Fibroblast of skin of right biceps (primary cell): ENCODE results near the gene ROMO1.
"Not testable (repeated sequence)": the region's sequence is repeated elsewhere in the genome, so short reads cannot be mapped to it uniquely, and the experiment has no call there.

Source experiments
- DNase-seq: peaks from one replicate; pipeline ENCODE4 v3.0.0-alpha.2; 2013

ROMO1 gene

DNA sequence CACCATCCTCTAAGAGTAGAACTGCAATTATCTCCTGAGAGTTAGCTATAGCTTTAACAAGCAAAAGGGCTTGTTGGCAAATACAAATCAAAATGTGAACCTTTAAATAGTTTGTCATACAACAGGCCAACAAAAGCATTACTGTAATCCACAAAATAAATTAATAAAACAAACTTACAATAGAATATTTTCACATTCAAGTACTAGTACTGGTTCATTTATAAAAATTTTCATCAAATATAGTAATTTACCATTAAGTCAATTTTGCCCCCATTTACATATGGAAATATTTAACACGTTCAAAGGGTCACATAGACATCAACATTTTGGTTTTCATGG, 33.4 kb downstream of the ROMO1 start:
- no peak for DNase-seq

GRCh38 chr20:35734374-35734773, 35.2 kb downstream of the ROMO1 start:
- DNase-seq: no peak

GRCh38 chr20:35734777-35735649, 35.8 kb downstream of the ROMO1 start:
- DNase-seq: no peak

DNA sequence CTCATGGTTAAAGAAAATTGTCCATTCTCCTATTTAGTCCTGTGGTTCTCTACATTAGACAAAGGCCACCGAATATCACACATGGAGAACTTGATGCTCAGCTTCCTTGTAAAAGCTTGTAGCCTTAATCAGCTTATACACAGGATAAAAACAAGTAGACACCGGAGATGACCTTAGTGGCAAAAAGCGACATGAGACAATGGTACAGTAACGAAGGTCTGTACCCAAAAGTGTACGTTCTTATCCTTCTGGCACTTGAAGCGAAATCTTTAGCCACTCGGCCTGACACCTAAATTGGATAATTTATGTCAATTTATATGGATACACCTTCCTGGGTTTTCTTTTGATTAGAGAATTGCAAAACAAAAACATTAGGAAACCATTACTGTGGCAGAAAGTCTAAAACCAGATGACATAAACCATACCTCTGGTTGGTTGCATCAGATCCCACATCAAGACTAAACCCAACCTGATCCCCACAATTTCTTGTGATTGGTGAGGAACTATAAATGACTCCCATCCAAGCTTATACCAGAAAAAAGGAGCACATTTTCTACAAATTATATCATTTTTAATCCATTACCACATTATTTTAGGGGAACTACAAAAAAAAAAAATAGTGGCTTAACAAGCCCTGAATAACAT, 36.7 kb downstream of the ROMO1 start:
- DNase-seq: no peak

DNA sequence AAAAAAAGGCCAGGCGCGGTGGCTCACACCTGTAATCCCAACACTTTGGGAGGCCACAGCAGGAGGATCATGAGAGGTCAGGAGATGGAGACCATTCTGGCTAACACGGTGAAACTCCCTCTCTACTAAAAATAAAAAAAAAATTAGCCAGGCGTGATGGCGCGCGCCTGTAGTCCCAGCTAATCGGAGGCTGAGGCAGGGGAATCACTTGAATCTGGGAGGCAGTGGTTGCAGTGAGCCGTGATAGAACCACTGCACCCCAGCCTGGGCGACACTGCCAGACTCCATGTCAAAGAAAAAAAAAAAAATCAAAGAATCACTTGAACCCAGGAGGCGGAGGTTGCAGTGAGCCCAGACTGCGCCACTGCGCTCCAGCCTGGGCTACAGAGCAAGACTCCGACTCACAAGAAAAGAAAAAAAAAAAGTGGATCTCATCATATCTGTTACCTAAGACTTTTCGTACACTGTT, 38.7 kb downstream of the ROMO1 start:
- DNase-seq: no peak

GRCh38 chr20:35738410-35739179, 39.4 kb downstream of the ROMO1 start:
- DNase-seq: no peak

GRCh38 chr20:35739294-35740163, 40.3 kb downstream of the ROMO1 start:
- DNase-seq: peak; percentile 49

GRCh38 chr20:35741892-35742740, 42.9 kb downstream of the ROMO1 start, which contains the start of gene RBM39:
Gene RBM39, minus strand, starts transcription at chr20:35742260. Its CDS starts 1,386 bp downstream, at chr20:35740874.
- peak; percentile 100 for DNase-seq

DNA sequence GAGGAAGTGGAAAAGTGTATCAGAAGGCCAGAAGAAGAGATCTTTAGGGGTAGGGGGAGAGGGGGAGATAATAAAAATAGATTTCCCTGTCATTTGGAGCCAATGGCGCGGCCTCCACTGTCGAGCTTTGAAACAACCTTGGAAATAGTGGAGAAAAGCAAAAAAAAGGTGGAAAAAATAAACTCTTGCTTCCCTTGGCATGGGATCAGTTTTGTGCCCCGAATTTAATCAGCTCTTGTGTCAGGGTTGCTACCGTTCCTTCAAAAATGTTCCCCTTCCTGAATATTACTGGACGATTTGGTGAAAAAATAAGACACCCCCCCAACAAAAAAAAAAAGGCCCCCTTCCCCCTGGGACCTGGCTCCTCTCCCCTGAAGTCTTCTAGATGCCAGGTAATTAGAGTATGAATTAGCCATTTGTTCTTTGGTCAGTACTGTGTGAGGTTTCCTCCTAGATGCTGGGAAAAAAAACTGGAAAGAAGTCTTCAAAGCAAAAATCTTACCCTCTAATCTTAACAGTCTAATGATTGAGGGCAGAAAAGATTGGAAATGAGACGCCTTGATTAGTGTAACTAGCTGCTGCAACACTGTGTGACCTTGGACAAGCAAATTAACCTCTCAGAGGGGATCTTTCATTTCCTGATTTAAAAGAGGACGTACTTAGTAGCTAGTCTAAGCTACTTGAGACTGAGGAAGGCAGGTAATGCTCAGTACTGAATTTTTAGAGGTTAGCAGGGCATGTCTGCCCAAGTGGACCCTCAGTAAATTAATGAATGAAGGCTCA, 43.7 kb downstream of the ROMO1 start:
- DNase-seq: no peak

GRCh38 chr20:35743693-35744491, 44.7 kb downstream of the ROMO1 start:
- DNase-seq: no peak

DNA sequence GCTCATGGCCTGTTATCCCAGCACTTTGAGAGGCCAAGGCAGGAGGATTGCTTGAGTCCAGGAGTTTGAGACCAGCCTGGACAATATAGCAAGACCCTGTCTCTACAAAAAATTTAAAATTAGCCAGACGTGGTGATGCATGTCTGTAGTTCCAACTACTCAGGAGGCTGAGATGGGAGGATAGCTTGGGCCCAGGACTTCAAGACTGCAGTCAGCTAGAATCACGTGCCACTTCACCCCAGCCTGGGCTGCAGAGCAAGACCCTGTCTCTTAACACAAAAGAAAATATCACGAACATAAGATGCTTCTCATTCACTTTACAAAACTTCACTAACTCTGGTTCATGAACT, 45.3 kb downstream of the ROMO1 start:
- not testable (repeated sequence) for DNase-seq
